Endothelial cell of umbilical vein (primary cell): ENCODE results near the gene BDKRB2.

Experiments
- EZH2 ChIP-seq: IDR thresholded peaks from 2 replicates; pipeline ENCODE4 v1.6.1; 2012; ENCODE audit warnings: borderline replicate concordance, low read depth, mild to moderate bottlenecking, moderate library complexity, low read length, inconsistent platforms; ENCODE audit not compliant: severe bottlenecking
- FOS ChIP-seq: IDR thresholded peaks from 2 replicates; pipeline ENCODE4 v1.6.1; 2011; ENCODE audit warnings: mild to moderate bottlenecking, low read length, moderate library complexity, borderline replicate concordance; ENCODE audit not compliant: insufficient read depth
- GATA2 ChIP-seq: IDR thresholded peaks from 2 replicates; pipeline ENCODE4 v1.7.0; 2011; ENCODE audit warnings: low read depth, mild to moderate bottlenecking, moderate library complexity, mixed read lengths, low read length; ENCODE audit not compliant: insufficient read length, insufficient read depth
- JUN ChIP-seq: IDR thresholded peaks from 2 replicates; pipeline ENCODE4 v1.6.1; 2011; ENCODE audit warnings: borderline replicate concordance, low read depth; ENCODE audit not compliant: insufficient read length, insufficient read depth
- MYC ChIP-seq: IDR thresholded peaks from one replicate; pipeline ENCODE4 v1.6.1; 2011; ENCODE audit warnings: mild to moderate bottlenecking, low read depth, low read length
- POLR2A ChIP-seq: IDR thresholded peaks from 2 replicates; pipeline ENCODE4 v1.6.1; 2012; ENCODE audit warnings: low read depth, mild to moderate bottlenecking, control low read depth, low read length
- POLR2AphosphoS5 ChIP-seq: IDR thresholded peaks from 2 replicates; pipeline ENCODE4 v1.6.1; 2012; ENCODE audit warnings: low read depth, mild to moderate bottlenecking, control low read depth, low read length, moderate library complexity; ENCODE audit not compliant: insufficient read depth
- TF ChIP-seq, protein P1 (sequence below), 2 donors: IDR thresholded peaks; 1 replicate in 1 of 2; 2 replicates in 1 of 2; pipeline ENCODE4 v1.5.1; 2011; ENCODE audit warnings: low read length in 2 of 2, mild to moderate bottlenecking in 2 of 2, moderate library complexity in 2 of 2, control low read depth in 1 of 2, inconsistent platforms in 1 of 2, low read depth in 1 of 2; ENCODE audit not compliant: insufficient read depth in 1 of 2; ENCODE audit errors: extremely low read depth in 1 of 2
- TF ChIP-seq, protein P2 (sequence below): IDR thresholded peaks from 2 replicates; pipeline ENCODE4 v1.6.1; 2011; ENCODE audit not compliant: insufficient read depth, insufficient read length

DNA sequence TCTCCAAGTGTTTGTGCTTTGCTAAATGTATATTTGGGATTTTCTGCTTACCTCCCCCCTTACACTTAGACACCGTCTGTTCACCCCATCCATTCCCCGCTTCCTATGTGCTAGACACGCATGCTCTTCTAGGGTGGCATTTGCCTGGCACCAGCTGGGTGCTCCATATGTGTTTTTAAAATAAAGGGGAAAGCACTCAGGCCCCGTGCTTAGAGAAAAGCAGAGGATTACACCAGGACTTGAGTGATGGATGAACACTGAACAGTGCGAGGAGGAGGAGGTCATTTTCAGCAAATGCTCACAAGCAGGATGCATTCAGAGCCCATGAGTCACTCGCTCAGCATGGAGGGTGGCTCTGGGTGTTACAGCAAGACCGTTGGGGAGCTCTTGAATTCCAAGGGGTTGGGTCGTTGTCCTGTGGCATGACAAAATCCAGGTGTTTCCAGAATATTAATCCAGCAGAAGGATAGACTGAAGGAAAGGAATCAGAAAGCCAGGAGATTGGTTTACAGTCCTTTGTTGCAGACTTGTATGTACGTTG, 48.4 kb downstream of the BDKRB2 start:
- TF ChIP-seq, protein P1, sequence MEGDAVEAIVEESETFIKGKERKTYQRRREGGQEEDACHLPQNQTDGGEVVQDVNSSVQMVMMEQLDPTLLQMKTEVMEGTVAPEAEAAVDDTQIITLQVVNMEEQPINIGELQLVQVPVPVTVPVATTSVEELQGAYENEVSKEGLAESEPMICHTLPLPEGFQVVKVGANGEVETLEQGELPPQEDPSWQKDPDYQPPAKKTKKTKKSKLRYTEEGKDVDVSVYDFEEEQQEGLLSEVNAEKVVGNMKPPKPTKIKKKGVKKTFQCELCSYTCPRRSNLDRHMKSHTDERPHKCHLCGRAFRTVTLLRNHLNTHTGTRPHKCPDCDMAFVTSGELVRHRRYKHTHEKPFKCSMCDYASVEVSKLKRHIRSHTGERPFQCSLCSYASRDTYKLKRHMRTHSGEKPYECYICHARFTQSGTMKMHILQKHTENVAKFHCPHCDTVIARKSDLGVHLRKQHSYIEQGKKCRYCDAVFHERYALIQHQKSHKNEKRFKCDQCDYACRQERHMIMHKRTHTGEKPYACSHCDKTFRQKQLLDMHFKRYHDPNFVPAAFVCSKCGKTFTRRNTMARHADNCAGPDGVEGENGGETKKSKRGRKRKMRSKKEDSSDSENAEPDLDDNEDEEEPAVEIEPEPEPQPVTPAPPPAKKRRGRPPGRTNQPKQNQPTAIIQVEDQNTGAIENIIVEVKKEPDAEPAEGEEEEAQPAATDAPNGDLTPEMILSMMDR (IDR thresholded peaks at IDR 0.05; ENCODE audit: extremely low read depth in 1 of 2, insufficient read depth in 1 of 2, low read depth in 1 of 2, low read length in 2 of 2) = no peak
- TF ChIP-seq, protein P2, sequence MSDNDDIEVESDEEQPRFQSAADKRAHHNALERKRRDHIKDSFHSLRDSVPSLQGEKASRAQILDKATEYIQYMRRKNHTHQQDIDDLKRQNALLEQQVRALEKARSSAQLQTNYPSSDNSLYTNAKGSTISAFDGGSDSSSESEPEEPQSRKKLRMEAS = no peak
- no peak for TF ChIP-seq MYC
- no peak for TF ChIP-seq POLR2A
- no peak for TF ChIP-seq JUN
- TF ChIP-seq POLR2AphosphoS5 = no peak
- no peak for TF ChIP-seq EZH2
- TF ChIP-seq FOS = no peak
- TF ChIP-seq GATA2 = no peak
